Inferior parietal cortex (tissue), 1 donor: ENCODE measurements around the gene CDC37L1.

ENCODE experiments used
- DNase-seq: peaks from one replicate; pipeline ENCODE4 v3.0.0-alpha.2; 2016; ENCODE audit errors: extremely low spot score

The CDC37L1 gene

GRCh38 chr9:4668604-4669003, 10.8 kb upstream of the CDC37L1 start:
- no peak for DNase-seq

DNA sequence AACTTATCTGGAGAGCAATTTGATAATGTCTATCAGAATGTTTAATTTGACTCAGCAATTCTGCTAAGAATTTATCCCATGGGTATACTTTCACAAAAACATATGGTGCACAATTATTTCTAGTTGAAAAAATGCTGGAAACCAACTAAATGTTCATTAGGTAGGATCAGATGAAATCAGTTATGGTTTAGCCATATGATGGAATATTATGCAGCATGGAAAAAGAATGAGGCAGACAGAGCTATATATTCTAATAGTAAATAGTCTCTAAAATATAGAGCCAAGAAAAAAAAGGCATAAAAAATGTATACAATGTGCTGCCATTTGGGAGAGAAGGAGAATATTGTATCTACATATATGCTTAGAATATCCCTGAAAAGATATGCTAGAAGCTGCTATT, 9.5 kb upstream of the CDC37L1 start:
- DNase-seq = no peak

DNA sequence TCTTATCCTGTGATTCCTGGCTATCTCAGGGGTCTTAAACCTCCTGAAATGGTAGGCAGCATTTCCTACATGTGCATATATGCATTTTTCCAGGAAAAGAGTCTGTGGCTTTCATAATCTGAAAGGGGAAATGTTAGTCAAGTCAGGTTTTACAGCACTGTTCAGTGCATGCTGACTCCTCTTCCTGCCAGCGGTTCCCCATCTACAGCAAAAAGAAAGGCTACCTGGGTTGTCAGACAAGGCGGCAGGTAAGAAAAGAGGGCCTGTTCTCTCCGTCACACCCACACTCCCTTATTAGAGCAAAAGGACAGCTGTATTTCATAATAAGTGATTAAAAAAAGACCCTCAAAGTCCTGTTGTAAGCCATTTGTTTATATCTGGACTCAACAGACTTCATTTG, 8.8 kb upstream of the CDC37L1 start:
- no peak for DNase-seq

DNA sequence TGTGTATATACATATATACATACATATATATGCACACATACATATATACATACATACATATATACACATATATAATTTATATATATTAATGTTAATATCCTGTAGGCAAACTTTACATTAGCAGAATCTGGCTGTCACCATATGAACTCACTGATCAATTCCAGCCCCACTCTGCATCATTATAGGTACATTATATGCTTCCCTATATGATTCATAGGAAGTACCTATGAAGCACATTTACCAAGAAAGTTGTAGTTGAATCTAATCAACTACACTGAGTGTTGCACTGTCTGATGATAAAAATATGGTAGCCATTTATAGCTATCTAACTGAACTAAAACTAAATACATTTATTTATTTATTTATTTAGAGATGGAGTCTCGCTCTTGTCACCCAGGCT, 7.6 kb upstream of the CDC37L1 start:
- DNase-seq = no peak

- no peak for DNase-seq
These were observed 4.6 kb upstream of the CDC37L1 start for GRCh38 chr9:4674783-4675182.

DNA sequence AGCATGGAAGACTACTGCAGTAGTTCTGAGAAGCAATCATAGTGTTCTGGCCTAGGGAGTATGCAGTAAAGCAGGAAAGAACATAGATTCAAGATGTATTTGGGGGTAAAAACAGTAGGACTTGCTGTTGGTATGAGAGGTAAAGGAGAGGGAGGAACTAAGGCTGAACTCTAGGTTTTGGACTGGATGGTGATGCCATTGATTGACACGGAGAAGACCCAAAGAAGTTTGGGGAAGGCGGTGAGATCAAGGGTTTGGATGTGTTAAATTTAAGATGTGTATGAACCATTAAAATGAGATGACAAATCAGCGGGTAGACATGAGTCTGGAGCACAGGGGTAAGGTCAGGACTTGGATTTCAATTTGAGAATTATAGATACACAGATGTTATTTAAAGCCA, 2.0 kb upstream of the CDC37L1 start:
- no peak for DNase-seq

DNA sequence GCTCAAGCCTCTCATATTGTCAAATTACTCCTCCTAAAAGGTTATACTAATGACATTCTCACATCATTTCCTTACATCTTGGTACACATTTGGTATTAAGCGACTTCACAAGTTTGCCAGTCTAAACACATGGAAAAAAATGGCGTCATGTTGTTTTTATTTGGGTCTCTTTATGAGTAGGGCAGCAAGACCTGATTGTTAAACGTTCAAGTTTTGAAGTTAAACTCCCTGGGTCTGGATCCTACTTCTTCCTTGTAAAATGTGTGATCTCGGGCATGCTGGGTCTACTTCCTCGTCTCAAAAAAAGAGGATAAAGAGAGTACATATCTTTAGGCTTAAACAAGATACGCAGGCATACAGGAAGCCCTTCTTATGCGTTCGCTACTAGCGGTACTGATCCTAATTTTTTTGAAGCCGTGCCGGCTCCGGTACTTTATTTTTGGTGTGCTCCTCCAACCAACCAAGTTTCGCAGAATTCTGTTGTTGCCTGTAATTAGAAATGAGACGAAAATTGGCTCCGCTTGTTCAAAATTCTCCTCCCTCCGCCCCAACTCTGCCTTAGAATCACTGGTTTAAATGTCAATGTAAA, 596 bp upstream of the CDC37L1 start:
- DNase-seq = peak; percentile 72

DNA sequence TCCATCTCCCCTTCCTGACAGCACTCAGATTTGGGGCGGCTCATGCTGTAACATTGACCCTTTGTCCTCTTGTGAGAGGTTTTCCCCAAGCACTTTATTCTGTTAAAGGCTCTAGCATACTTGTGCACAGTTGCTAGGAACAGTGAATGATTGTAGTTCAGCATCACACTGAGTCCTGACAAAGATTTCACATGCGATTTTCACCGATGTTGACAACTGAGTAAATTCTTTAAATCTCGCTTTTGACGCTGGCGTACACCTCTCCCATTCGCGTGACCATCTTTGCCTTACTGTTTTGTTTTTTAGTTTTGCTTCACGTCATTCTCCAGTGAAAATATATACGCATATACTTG, 780 bp downstream of the CDC37L1 start:
- peak; percentile 48 for DNase-seq

- DNase-seq = no peak
These were observed 1.4 kb downstream of the CDC37L1 start for GRCh38 chr9:4680750-4681149.

- no peak for DNase-seq
These were observed 5.5 kb downstream of the CDC37L1 start for GRCh38 chr9:4684820-4685219.

GRCh38 chr9:4686112-4686511, 6.7 kb downstream of the CDC37L1 start:
- no peak for DNase-seq

DNA sequence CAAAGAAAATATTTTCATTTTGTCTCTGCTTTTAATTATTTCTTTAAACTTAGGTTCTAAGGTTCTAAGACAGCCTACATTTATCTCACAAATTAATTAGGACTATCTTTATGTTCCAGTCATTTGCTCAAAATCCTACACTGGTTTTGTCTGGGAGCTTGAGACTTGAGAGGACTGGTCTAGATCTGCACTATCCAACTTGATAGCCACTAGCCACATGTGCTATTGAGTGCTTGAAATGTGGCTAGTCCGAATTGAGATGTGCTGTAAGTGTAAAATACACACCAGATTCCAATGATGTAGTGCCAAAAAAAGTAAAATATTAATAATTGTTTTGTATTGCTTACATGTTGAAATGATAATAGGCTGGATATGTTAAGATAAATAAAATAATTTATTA, 7.2 kb downstream of the CDC37L1 start:
- DNase-seq = no peak

- no peak for DNase-seq
These were observed 9.7 kb downstream of the CDC37L1 start for GRCh38 chr9:4689021-4689420.

GRCh38 chr9:4689687-4690104, 10.3 kb downstream of the CDC37L1 start:
- no peak for DNase-seq

- no peak for DNase-seq
These were observed 10.8 kb downstream of the CDC37L1 start for GRCh38 chr9:4690144-4690543.

GRCh38 chr9:4691795-4692194, 12.4 kb downstream of the CDC37L1 start:
- DNase-seq = no peak

- no peak for DNase-seq
These were observed 20.7 kb downstream of the CDC37L1 start for GRCh38 chr9:4700091-4700490.

DNA sequence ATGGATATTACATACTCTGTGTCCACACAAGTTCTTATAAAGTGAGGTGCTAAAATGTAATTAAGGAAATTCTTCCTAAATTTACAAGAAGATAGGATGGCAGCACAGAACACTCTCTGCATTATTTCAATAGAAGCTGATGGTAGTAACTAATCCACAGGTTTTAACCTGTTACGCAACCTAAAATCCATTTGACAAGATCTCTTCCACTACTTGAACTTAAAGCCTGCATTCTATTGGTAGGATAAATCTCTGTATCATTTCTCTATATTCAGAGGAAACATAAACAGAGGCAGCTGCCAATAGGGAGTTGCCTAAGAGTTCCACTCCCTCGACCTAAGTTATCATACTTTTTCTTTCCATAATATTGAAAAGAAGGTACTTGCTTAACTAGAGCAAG, 21.6 kb downstream of the CDC37L1 start:
- DNase-seq = no peak

DNA sequence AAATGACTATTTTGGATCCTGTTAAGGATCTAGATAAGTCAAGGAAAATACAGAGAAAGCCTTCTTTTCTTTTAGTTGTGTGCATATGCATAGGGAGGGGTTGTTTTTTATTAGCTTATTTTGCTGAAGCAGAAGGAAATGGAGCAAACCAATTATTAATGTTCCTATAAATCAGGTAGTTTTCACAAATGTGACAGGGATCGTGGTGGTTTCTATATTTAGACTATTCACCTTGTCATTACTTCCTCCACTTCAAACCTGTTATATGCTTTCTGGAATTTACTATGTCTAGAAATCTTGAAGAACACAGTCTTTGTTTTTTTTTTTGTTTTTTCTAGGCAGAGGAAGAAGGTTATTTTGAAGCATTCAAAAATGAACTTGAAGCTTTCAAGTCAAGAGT, 22.2 kb downstream of the CDC37L1 start:
- DNase-seq = no peak

GRCh38 chr9:4704129-4704528, 24.8 kb downstream of the CDC37L1 start:
- DNase-seq = no peak

DNA sequence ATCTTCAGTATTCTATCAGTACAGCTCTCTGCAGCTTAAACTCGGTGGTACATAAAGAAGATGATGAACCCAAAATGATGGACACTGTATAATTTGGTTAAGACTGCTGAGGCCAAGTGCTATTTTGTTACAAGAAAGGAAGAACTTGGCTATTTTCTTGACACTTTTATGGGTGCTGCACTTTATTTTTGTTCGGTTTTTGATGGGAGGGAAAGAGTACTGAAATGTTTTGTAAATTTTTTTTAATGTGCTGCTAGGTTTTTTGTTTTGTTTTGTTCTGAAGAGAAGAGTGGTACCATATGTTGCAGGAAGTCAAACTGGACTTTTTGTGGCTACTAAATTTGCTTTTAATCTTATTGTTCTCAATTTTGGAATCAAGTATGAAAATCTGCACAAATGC, 26.7 kb downstream of the CDC37L1 start:
- no peak for DNase-seq

- DNase-seq = no peak
These were observed 27.7 kb downstream of the CDC37L1 start for GRCh38 chr9:4706971-4707622.

DNA sequence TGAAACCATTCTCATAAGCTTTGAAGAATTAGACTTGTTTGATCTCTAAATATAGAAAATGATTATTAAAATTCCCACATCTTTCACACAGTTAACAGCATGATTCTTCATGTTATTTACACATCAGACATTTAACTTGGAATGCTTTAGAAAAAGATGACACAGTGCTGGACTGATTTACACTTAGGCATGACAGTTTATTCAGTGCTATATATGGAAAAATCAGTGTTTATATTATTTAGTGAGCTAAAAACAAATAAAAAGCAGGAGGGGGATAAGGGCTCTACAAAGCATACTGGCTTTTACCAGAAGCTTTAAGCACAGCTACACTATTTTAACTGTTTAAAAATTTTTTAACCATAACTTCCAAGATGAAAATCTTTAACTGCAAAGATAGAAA, 30.0 kb downstream of the CDC37L1 start:
- DNase-seq = no peak

DNA sequence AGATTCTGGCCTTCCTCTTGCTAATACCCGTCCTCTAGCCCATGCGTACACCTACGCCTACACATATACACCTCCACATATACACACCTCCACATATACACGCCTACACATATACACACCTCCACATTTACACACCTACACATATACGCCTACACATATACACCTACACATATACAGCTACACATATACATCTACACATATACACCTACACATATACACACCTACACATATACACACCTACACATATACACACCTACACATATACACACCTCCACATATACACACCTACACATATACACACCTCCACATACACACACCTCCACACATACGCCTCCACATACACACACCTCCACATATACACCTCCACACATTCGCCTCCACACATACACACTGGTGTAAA, 34.5 kb downstream of the CDC37L1 start:
- DNase-seq = no peak
